HCEC 1CT (cell line): ENCODE data around the gene PLEKHA3.
"Not testable (repeated sequence)": the region's sequence is repeated elsewhere in the genome, so short reads cannot be mapped to it uniquely, and the experiment has no call there.

Experiments used
- DNase-seq: peaks from one replicate; pipeline ENCODE4 v3.0.0-alpha.2; 2017

The PLEKHA3 gene

GRCh38 chr2:178480227-178481181 is at the start of gene PLEKHA3:
PLEKHA3 (plus strand) TSS chr2:178480457; CDS start chr2:178480870, 413 bp downstream.
- DNase-seq: peak; percentile 97

GRCh38 chr2:178436662-178437061 is 43.6 kb upstream of the PLEKHA3 start:
- DNase-seq: no peak

- no peak for DNase-seq
Observed at GRCh38 chr2:178441426-178441825, 38.8 kb upstream of the PLEKHA3 start.

GRCh38 chr2:178448968-178449661 is 31.1 kb upstream of the PLEKHA3 start:
- DNase-seq: no peak

GRCh38 chr2:178449700-178450523 is 30.3 kb upstream of the PLEKHA3 start:
- DNase-seq: peak; percentile 13

GRCh38 chr2:178450524-178450773 is 29.8 kb upstream of the PLEKHA3 start:
- no peak for DNase-seq

- DNase-seq: peak; percentile 96
Observed at GRCh38 chr2:178450774-178451525, 29.3 kb upstream of the PLEKHA3 start, which contains the start of the genes PJVK and PRKRA. PJVK (plus strand) TSS chr2:178451378; CDS start chr2:178453410, 2,032 bp downstream. PRKRA (minus strand) TSS chr2:178451175; CDS start chr2:178451030, 145 bp downstream.

GRCh38 chr2:178452334-178452733 is 27.9 kb upstream of the PLEKHA3 start:
- no peak for DNase-seq

GRCh38 chr2:178452870-178453269 is 27.4 kb upstream of the PLEKHA3 start:
- no peak for DNase-seq

GRCh38 chr2:178455947-178456346 is 24.3 kb upstream of the PLEKHA3 start:
- DNase-seq: no peak

- no peak for DNase-seq
Observed at GRCh38 chr2:178457390-178457886, 22.8 kb upstream of the PLEKHA3 start.

GRCh38 chr2:178469219-178469849 is 10.9 kb upstream of the PLEKHA3 start:
- no peak for DNase-seq

GRCh38 chr2:178471313-178471712 is 8.9 kb upstream of the PLEKHA3 start:
- not testable (repeated sequence) for DNase-seq

- no peak for DNase-seq
Observed at GRCh38 chr2:178473373-178473772, 6.9 kb upstream of the PLEKHA3 start.

- no peak for DNase-seq
Observed at GRCh38 chr2:178473931-178474330, 6.3 kb upstream of the PLEKHA3 start.

- DNase-seq: no peak
Observed at GRCh38 chr2:178474560-178474959, 5.7 kb upstream of the PLEKHA3 start.

GRCh38 chr2:178476477-178476876 is 3.8 kb upstream of the PLEKHA3 start:
- DNase-seq: no peak

- no peak for DNase-seq
Observed at GRCh38 chr2:178477443-178478129, 2.7 kb upstream of the PLEKHA3 start.

GRCh38 chr2:178478130-178478438 is 2.2 kb upstream of the PLEKHA3 start:
- DNase-seq: no peak

GRCh38 chr2:178478439-178479274 is 1.6 kb upstream of the PLEKHA3 start, which contains the start of gene FKBP7:
FKBP7 (minus strand) TSS chr2:178478600; CDS start chr2:178478499, 101 bp downstream.
- DNase-seq: peak; percentile 71
